ENCODE measurements around the gene C14orf93.

The C14orf93 gene

GRCh38 chr14:22939684-22940083 is 70.3 kb downstream of the C14orf93 start:
- no peak for TF ChIP-seq ZFX (IDR thresholded peaks at IDR 0.05; ENCODE audit: borderline replicate concordance)
- TF ChIP-seq, protein P1, sequence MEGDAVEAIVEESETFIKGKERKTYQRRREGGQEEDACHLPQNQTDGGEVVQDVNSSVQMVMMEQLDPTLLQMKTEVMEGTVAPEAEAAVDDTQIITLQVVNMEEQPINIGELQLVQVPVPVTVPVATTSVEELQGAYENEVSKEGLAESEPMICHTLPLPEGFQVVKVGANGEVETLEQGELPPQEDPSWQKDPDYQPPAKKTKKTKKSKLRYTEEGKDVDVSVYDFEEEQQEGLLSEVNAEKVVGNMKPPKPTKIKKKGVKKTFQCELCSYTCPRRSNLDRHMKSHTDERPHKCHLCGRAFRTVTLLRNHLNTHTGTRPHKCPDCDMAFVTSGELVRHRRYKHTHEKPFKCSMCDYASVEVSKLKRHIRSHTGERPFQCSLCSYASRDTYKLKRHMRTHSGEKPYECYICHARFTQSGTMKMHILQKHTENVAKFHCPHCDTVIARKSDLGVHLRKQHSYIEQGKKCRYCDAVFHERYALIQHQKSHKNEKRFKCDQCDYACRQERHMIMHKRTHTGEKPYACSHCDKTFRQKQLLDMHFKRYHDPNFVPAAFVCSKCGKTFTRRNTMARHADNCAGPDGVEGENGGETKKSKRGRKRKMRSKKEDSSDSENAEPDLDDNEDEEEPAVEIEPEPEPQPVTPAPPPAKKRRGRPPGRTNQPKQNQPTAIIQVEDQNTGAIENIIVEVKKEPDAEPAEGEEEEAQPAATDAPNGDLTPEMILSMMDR (IDR thresholded peaks at IDR 0.05): no peak
- no peak overlapping the region for H3K27ac ChIP-seq

All from 22Rv1 (cell line).